Fibroblast of mammary gland (primary cell): ENCODE results near the gene LHX5.

Experiments
- DNase-seq: peaks from one replicate; pipeline ENCODE4 v3.0.0-alpha.2; 2010; ENCODE audit warnings: low read depth
- H3K4me3 ChIP-seq: 2 replicates; pipeline ENCODE4 v1.5.1; 2011; ENCODE audit warnings: low read depth, mild to moderate bottlenecking, low read length, moderate library complexity; ENCODE audit not compliant: control insufficient read depth
- TF ChIP-seq, protein P1 (sequence below): conservative IDR thresholded peaks from 2 replicates; pipeline ENCODE4 v1.5.1; 2011; ENCODE audit warnings: low read depth, low read length, inconsistent platforms; ENCODE audit not compliant: control insufficient read depth, insufficient read depth

LHX5 gene

GRCh38 chr12:113471619-113472171, at the start of gene LHX5:
LHX5 (minus strand) TSS chr12:113471871; CDS start chr12:113471498, 373 bp downstream.
- TF ChIP-seq, protein P1, sequence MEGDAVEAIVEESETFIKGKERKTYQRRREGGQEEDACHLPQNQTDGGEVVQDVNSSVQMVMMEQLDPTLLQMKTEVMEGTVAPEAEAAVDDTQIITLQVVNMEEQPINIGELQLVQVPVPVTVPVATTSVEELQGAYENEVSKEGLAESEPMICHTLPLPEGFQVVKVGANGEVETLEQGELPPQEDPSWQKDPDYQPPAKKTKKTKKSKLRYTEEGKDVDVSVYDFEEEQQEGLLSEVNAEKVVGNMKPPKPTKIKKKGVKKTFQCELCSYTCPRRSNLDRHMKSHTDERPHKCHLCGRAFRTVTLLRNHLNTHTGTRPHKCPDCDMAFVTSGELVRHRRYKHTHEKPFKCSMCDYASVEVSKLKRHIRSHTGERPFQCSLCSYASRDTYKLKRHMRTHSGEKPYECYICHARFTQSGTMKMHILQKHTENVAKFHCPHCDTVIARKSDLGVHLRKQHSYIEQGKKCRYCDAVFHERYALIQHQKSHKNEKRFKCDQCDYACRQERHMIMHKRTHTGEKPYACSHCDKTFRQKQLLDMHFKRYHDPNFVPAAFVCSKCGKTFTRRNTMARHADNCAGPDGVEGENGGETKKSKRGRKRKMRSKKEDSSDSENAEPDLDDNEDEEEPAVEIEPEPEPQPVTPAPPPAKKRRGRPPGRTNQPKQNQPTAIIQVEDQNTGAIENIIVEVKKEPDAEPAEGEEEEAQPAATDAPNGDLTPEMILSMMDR, result no peak
- peak; percentile 28 for DNase-seq
- H3K4me3 ChIP-seq, result no peak within 1 kb of the TSS

- no peak for DNase-seq
- no peak overlapping the region for H3K4me3 ChIP-seq
- TF ChIP-seq, protein P1, result no peak
Observed at GRCh38 chr12:113519464-113520307, 48.0 kb upstream of the LHX5 start.

DNA sequence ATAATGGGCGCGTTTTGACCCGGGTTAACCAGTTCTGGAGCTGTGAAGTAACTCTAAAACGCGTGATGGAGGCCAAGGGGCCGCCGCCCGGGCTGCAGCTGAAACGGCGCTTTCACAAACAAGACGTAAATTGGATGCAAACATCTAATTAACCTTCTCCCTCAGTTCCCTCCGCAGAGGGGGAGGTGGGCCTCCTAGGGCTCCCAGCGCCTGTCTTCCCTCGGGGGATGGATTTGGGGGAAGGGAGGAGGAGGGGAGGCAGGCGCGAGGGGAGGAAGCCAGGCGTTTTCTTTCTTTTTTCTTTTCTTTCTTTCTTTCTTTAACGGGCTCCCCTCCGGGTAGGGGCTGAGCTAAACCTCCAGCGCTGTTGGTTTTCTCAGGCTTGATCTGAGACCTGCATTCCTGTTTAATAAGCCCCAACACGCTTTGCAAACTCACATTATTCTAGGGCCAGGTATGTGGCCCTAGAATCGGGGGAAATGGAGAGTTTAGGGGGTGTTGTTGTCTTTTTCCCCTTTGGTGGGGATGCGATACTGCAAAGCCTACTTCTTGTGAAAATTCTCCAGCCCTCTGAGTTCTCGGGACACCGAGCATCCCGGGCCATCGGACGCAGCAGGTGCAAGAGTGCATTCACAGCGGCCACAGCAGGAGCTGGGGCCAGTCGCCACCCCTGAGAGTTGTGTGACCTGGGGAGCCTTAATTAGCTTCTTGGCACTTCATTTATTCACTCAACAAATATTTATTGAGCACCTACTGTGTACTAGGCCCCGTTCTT, 43.6 kb upstream of the LHX5 start:
- TF ChIP-seq, protein P1, result no peak
- no peak for DNase-seq
- no peak overlapping the region for H3K4me3 ChIP-seq

GRCh38 chr12:113514602-113515001, 42.9 kb upstream of the LHX5 start:
- no peak overlapping the region for H3K4me3 ChIP-seq
- TF ChIP-seq, protein P1, result no peak
- DNase-seq, result no peak

- TF ChIP-seq, protein P1, result no peak
- H3K4me3 ChIP-seq, result no peak overlapping the region
Observed at GRCh38 chr12:113512568-113512967, 40.9 kb upstream of the LHX5 start.

DNA sequence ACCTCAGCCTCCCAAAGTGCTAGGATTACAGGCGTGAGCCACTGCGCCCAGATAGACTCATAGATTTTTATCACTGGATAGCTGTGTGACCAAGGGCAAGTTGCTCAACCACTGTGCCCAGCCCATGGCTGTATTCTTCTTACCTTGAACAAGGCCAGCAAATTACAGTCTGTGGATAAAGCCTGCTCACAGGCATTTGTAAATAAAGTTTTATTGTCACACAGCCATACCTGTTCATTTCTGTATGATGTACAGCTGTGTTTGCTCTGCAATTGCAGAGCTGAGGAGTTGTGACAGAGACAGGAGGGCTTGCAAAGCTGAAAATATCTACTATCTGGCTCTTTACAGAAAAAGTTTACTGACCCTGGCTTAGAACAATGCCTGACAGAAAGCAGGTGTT, 35.2 kb upstream of the LHX5 start:
- H3K4me3 ChIP-seq, result no peak overlapping the region
- DNase-seq, result no peak
- TF ChIP-seq, protein P1, result no peak

More at GRCh38 chr12:113512568-113512967, 40.9 kb upstream of the LHX5 start:
- no peak for DNase-seq
